Stimulated activated CD8-positive, alpha-beta memory T cell treated with anti-CD3 and anti-CD28 coated beads, Interleukin-4, amount 100 ng/mL, for 48 hours (primary cell): ENCODE data around the gene ITPKA.

Experiments
- DNase-seq: peaks from one replicate; pipeline ENCODE4 v3.0.0-alpha.2; 2020

Gene ITPKA

DNA sequence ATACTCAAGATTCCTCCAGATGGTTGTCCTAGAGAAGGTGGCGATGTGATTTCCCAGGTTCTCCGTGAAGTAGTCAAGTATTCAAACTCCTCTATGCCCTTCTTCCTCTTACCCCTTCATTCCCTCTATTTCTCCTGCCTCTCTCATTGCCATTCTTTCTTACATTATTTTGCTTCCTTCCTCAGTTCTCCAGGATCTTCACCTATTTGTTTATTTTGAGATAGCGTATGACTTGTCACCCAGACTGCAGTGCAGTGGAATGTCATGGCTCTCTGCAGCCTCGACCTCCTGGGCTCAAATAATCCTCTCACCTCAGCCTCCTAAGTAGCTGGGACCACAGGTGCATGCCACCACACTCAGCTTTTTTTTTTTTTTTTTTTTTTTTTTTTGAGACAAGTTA, 1.8 kb upstream of the ITPKA start:
- DNase-seq, result no peak

GRCh38 chr15:41492597-41493204, 973 bp upstream of the ITPKA start:
- peak; percentile 24 for DNase-seq

GRCh38 chr15:41493902-41494189, 172 bp downstream of the ITPKA start:
- DNase-seq, result no peak

DNA sequence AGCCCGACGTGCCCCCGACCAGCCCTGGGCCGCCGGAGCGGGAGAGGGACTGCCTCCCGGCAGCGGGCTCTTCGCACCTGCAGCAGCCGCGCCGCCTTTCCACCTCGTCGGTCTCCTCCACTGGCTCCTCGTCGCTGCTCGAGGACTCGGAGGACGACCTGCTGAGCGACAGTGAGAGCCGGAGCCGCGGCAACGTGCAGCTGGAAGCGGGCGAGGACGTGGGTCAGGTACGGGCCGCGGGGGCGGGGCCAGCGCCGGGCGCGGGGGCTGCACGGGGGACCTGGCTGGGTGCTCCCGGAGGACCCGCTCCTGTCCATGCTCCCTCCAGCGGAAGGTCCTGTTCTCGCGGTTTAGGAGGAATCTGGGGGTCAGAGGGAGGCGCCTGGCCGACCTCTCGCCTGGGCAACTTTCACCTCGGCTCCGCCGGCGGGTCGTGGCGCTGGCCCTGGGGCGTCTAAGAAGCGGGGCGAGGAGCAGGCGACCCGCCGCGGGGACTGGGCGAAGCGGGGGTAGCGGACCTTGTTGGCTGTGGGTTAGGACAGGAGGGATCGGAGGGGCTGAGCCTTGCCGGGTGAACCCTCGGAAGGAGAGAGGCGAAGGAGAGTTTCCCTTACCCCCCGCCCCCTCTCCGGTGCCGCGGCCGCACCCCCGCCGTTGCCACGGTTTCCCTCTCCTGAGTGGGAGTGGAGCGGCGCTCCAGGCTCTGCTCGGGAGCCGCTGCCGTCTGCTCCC, 682 bp downstream of the ITPKA start:
- DNase-seq, result peak; percentile 62

DNA sequence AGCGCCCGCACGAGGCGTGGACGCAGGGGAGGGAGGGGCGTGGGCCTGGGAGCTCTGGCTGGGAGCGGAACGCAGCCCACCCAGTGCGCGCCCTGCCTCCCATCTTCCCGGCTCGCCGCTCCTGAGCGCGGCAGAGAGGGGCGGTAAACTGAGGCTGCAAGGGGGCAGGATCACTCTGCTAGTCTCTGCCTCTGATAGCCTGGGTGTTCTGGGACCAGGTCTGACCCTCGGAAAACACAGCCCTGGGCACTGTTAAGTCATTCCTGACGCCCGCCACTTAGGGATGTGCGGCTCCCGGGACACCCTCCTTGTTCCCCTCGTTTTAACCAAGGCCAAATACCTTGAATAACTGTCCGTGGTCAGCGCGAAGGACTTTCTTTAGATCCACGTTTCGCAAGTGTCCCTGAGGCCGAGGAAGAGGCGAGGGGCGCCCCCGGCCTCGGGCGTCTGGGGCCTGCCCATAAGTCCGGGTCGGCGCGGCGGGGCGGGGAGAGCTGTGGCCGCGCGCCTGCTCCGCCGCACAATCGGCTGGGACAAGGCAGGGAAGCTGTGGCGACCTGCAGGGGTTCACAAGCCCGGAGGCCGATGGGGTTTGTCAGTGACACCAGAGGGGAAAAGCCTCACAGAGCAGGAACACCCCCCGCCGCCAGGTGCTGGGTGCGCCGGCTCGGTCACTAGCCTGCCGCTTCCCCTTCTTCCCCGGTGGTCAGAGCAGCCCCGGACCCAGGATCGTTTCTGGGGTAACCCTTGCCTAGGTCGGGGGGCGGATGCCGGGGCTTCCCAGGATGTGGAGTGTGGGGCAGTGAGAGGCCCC, 1.5 kb downstream of the ITPKA start:
- DNase-seq, result peak; percentile 59

- no peak for DNase-seq
Measured at GRCh38 chr15:41495736-41496599, 2.3 kb downstream of the ITPKA start.

DNA sequence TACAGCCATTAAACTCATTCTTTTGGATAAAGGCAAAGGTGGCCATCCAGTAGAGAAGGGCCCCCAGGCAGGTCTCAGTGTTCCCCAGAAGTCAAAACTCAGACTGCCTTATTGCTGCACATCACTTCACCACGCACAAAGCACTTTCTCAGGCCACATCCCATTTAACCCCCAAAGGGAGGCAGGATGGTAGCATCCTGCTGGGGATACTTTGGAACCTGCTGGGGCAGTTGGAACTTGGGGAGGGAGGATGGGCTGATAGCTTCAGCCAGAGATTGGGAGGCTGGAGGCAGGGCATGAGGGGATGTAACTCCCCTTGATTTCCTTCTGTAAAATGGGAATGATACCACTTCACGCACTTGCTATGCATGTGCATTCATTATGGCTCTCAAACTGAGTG, 5.0 kb downstream of the ITPKA start:
- no peak for DNase-seq

- no peak for DNase-seq
Measured at GRCh38 chr15:41499109-41499851, 5.6 kb downstream of the ITPKA start.

DNA sequence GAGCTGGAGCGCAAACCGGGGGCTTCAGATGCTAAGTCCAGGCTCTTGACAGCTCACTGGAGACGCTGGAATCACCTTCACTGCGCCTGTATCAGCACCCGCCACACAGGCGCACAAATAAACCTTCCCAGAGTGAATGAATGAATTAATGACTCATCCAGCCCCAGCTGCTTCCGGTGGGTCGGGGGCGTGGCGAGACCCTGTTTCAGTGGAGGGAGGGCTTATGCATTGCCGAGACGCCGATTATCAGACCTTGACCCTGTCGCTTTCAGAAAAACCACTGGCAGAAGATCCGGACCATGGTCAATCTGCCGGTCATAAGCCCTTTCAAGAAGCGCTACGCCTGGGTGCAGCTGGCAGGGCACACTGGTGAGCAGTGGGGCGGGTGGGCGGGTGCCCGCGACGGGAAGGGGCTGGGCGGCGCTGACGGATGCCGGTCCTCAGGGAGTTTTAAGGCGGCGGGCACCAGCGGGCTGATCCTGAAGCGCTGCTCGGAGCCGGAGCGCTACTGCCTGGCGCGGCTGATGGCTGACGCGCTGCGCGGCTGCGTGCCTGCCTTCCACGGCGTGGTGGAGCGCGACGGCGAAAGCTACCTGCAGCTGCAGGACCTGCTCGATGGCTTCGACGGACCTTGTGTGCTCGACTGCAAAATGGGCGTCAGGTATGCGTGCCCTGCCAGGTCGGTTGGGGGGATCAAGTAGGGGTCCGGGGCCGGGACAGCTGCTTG, 7.7 kb downstream of the ITPKA start:
- DNase-seq, result peak; percentile 55

- DNase-seq, result peak; percentile 44
Measured at GRCh38 chr15:41501931-41502794, 8.5 kb downstream of the ITPKA start.

DNA sequence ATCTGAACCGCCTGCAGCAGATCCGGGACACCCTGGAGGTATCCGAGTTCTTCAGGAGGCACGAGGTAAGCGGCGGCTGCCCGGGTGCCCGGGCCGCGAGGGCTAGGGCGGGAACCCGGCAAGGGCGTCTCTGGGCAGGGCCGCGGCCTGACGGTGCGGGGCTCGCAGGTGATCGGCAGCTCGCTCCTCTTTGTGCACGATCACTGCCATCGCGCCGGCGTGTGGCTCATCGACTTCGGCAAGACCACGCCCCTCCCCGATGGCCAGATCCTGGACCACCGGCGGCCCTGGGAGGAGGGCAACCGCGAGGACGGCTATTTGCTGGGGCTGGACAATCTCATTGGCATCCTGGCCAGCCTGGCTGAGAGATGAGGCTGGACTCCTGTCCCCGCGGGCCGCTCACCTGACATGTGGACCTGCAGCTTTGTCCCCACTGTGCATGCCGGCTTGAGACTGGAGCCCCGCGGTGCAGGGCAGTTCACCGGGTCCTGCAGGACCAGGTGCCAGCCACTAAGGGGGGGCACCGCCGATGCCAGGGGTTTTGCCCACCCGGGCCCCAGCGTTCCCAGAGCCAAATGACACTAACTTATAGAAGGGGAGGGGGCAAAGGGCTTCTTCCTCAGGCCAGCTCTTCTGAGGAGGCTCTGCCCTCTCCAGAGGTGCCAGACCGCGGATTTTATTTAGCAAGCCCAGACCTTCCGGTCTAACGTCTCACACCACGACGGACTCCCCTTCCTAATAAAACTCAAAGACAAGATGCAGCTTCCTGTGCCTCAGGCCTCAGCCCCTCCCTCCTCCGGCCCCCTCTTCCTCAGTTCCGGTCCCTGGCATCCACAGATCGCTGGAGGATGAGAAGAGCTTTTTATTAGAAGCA, 9.4 kb downstream of the ITPKA start:
- DNase-seq, result no peak

GRCh38 chr15:41503669-41504010, 10.0 kb downstream of the ITPKA start:
- no peak for DNase-seq

DNA sequence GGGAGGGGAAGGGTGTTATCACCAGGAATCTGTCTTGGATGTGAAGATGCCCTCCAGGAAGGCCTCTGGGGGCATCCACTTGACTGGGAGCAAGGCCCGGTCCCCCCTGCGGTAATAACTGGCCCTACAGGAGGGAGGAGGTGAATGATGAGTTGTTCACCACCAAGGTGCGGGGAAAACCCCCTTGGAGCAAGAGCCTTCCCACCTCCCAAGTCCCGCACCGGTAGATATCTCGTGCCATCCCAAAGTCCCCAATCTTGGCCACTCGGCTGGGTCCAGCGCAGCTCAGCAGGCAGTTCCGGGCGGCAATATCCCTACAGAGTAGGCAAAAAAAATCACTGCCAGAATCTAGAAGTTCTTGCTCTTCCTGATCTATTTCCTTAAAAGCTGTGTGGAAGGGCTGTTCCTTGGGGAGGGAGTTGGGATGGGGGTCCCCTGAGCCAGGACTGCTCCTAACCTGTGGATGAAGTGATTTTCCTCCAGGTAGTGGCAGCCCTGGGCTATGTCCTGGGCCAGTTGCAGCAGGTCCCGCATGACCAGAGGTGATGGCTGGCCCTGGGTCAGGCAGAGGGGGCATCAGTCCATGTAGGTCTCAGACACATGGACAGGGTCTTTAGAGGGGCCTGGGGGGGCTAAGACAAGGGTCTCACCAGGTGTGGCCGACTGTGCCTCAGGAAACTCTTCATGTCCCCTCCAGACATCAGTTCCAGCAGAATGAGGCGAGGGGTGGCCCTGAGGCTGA, 11.2 kb downstream of the ITPKA start:
- no peak for DNase-seq

DNA sequence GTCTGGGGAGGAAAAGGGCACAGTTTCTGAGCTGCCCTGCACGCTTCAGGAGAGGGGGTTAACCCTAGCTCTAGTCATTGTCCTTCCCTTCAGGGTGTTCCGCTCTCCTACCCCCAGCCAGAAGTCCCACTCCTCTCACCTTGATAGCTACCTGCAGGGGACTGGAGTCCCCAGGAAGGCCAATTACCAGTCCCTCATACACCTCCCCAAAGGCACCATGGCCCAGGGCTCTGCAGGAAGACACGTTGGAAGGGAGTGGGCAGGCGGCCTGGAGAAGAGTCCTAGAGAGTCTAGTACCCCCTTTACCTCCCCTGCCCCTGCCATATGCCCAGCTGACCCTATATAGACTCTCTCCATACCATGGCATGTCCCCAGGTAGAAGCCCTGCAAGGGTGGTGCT, 12.1 kb downstream of the ITPKA start:
- no peak for DNase-seq

DNA sequence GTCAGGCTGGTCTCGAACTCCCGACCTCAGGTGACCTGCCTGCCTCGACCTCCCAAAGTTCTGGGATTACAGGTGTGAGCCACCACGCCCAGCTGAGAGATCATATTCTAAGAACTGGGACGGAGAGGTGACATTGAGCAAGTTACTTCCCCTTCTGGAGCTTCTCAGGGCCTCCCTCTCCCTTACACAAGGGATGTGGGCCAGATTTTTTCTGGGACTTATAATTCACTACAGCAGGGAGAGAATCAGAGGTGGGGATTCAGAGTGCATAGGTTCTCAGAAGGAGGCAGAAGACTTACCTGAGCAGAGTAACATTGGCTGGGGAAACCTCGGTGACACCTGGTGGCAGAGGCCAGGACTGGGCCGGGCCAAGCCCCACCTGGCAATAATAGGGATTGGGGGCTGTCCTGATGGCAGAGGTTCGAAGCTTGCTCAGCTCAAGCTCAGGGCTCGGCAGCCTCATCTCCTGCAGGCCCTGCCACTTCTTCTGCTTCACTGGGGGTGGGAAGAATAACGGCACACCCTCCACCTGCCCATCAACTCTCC, 13.2 kb downstream of the ITPKA start:
- DNase-seq, result peak; percentile 25

GRCh38 chr15:41507820-41508290, 14.2 kb downstream of the ITPKA start:
- DNase-seq, result no peak

GRCh38 chr15:41510728-41511127, 17.1 kb downstream of the ITPKA start:
- DNase-seq, result no peak

DNA sequence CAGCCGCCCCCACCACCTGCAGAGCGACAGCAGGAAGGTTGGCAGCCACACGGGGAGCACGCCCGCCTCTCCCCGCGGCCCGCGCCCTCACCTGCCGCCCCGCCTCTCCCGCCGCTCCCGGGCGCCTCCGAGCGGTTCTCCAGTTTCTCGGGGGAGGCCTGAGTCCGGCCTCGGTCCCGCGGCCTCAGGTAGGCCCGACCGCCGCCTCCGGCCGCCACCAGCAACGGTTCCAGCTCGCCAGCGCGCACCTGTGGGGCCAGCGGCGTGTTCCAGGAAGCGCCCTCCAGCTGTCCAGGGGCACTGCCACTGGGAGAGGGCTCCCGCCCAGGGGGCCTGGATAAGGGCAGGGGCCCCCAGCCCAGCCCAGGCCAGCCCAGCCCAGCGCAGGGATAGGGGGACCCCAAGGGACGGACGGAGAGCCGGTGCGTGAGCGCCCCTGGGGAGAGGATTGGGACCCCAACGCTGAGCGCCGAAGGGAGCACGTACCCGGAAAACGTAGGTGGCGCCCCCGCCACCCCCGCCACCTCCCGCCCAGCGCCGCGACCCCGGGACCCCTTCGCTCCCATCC, 17.7 kb downstream of the ITPKA start:
- no peak for DNase-seq
